ENCODE measurements around the gene RAB11FIP4. TPM values are rescaled to one million over a fixed set of nuclear protein-coding genes. Genes with fewer than 3 reads are reported as not detected.

The RAB11FIP4 gene
- total RNA-seq, 1 experiment from 2014 or later: 15.1 TPM

GRCh38 chr17:31413874-31414549 lies 22.5 kb downstream of the RAB11FIP4 start:
- POLR2A ChIA-PET: no interaction called here
- Histone ChIP-seq H3K9me2 (ENCODE audit: insufficient read depth) (no peaks in the 10 kb centered on the region), H3K9me3 (ENCODE audit: control insufficient read depth in 1 of 2, insufficient read depth in 1 of 2, low read depth in 1 of 2, low read length in 2 of 2) (no peaks in the 10 kb centered on the region), H4K20me1 (ENCODE audit: insufficient read depth) (no peaks in the 10 kb centered on the region), H3K36me3 (ENCODE audit: control insufficient read depth in 1 of 2, insufficient read depth in 2 of 2, low read length in 2 of 2) (no peaks in the 10 kb centered on the region), H3K9ac (ENCODE audit: low read length) (no peak overlapping the region), H3K4me1 (ENCODE audit: control insufficient read depth in 1 of 2, insufficient read depth in 2 of 2, low read length in 2 of 2) (no peaks in the 10 kb centered on the region), H3K4me3 (replicated peaks in 1 of 2; ENCODE audit: low read depth in 1 of 2, low read length in 2 of 2) (no peak overlapping the region), H3K79me2 (ENCODE audit: insufficient read depth, low read length) (no peaks in the 10 kb centered on the region), H3K27ac (ENCODE audit: low read depth, low read length) (no peak overlapping the region), H3K4me2 (ENCODE audit: low read length) (no peak overlapping the region), H2AFZ (ENCODE audit: low read depth, low read length, poor library complexity, severe bottlenecking) (no peak overlapping the region), H3K27me3 (ENCODE audit: insufficient read depth, low read length) (no peaks in the 10 kb centered on the region)
- RAD21 ChIA-PET (ENCODE audit: low non-redundant PET in 1 of 2, low total read pairs in 2 of 2, uncharacterized antibody in 2 of 2, unreplicated experiment in 2 of 2): interaction anchor here in 1 of 2 experiments (0.6 kb wide), 1 partner anchor 420 kb away, joined by 3 read pairs; no protein-coding TSS in a partner anchor
- ATAC-seq (no peak), DNase-seq (ENCODE audit: low read depth, low spot score) (no peak)
- no TSS peak for BruUV-seq (replicated peaks)
- intact Hi-C loops (cut with micrococcal nuclease): no loop called here
- no peak for TF ChIP-seq POLR2AphosphoS5 (IDR thresholded peaks at IDR 0.05; ENCODE audit: low read depth, low read length)
- TF ChIP-seq ELF1 (IDR thresholded peaks at IDR 0.05; ENCODE audit: borderline replicate concordance, low read depth): no peak
- TF ChIP-seq SRF (IDR thresholded peaks at IDR 0.05; ENCODE audit: low read depth): no peak
- TF ChIP-seq ATF3 (IDR thresholded peaks at IDR 0.05): no peak
- no peak for TF ChIP-seq JUND (IDR thresholded peaks at IDR 0.05)
- TF ChIP-seq FOSL1 (IDR thresholded peaks at IDR 0.05; ENCODE audit: low read depth): no peak
- TF ChIP-seq YY1 (IDR thresholded peaks at IDR 0.05; ENCODE audit: extremely low read depth, insufficient replicate concordance, low read depth, low read length): no peak
- no peak for TF ChIP-seq SIN3A (IDR thresholded peaks at IDR 0.05; ENCODE audit: low read depth)
- TF ChIP-seq ZFX (IDR thresholded peaks at IDR 0.05): no peak
- TF ChIP-seq, protein P1, sequence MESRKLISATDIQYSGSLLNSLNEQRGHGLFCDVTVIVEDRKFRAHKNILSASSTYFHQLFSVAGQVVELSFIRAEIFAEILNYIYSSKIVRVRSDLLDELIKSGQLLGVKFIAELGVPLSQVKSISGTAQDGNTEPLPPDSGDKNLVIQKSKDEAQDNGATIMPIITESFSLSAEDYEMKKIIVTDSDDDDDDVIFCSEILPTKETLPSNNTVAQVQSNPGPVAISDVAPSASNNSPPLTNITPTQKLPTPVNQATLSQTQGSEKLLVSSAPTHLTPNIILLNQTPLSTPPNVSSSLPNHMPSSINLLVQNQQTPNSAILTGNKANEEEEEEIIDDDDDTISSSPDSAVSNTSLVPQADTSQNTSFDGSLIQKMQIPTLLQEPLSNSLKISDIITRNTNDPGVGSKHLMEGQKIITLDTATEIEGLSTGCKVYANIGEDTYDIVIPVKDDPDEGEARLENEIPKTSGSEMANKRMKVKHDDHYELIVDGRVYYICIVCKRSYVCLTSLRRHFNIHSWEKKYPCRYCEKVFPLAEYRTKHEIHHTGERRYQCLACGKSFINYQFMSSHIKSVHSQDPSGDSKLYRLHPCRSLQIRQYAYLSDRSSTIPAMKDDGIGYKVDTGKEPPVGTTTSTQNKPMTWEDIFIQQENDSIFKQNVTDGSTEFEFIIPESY (IDR thresholded peaks at IDR 0.05; ENCODE audit: extremely low read depth, insufficient replicate concordance, low read length): no peak
- CTCF ChIA-PET: interaction anchor here (1.4 kb wide), 1 partner anchor 23 kb away, joined by 3 read pairs; no protein-coding TSS in a partner anchor

All from HCT116 (cell line).